SU-DHL-6 (cell line): Measurements from ENCODE around the gene NCKIPSD.

Experiments
- H2AFZ ChIP-seq: fragments of 200-600 bp; sonication (generic); 2 replicates; pipeline ENCODE4 v1.6.1; 2014; ENCODE audit warnings: low read depth, mild to moderate bottlenecking, moderate library complexity, mixed read lengths, antibody characterized with exemption, low read length; ENCODE audit not compliant: severe bottlenecking
- H3F3A ChIP-seq: fragments of 200-600 bp; shearing (Covaris generic); 2 replicates; pipeline ENCODE4 v1.6.0; 2016; ENCODE audit warnings: antibody characterized with exemption, mild to moderate bottlenecking; ENCODE audit not compliant: insufficient read depth
- H3K27ac ChIP-seq: fragments of 200-600 bp; sonication (generic); 2 replicates; pipeline ENCODE4 v1.5.1; 2016; ENCODE audit warnings: low read depth, mild to moderate bottlenecking, low read length, moderate library complexity, mixed read lengths
- H3K27me3 ChIP-seq: fragments of 200-600 bp; sonication (generic), shearing (Covaris generic); 2 replicates; pipeline ENCODE4 v1.6.0; 2014; ENCODE audit warnings: mild to moderate bottlenecking, low read length
- H3K36me3 ChIP-seq: fragments of 200-600 bp; sonication (generic); 2 replicates; pipeline ENCODE4 v1.6.1; 2014; ENCODE audit warnings: mild to moderate bottlenecking, low read length, mixed read lengths
- H3K4me2 ChIP-seq: fragments of 300-600, 200-600 bp; shearing (Covaris generic), sonication (generic); 2 replicates; pipeline ENCODE4 v1.6.0; 2014; ENCODE audit warnings: low read length, low read depth, mild to moderate bottlenecking; ENCODE audit not compliant: poor library complexity, severe bottlenecking
- H3K4me3 ChIP-seq: fragments of 200-600 bp; sonication (generic); 2 replicates; pipeline ENCODE4 v1.5.1; 2014; ENCODE audit warnings: antibody characterized with exemption, low read length, mild to moderate bottlenecking, mixed read lengths; ENCODE audit not compliant: insufficient read depth, poor library complexity, severe bottlenecking
- H3K79me2 ChIP-seq: fragments of 200-600 bp; sonication (generic); 2 replicates; pipeline ENCODE4 v1.6.1; 2014; ENCODE audit warnings: mild to moderate bottlenecking, low read length, moderate library complexity; ENCODE audit not compliant: insufficient read depth
- H3K9ac ChIP-seq: fragments of 200-600 bp; sonication (generic); 2 replicates; pipeline ENCODE4 v1.7.0; 2014; ENCODE audit warnings: mild to moderate bottlenecking, low read length
- H3K9me2 ChIP-seq: fragments of 200-600 bp; sonication (generic); replicated peaks from 2 replicates; pipeline ENCODE4 v1.6.1; 2014; ENCODE audit warnings: low read length; ENCODE audit not compliant: insufficient read depth
- H3K9me3 ChIP-seq: fragments of 200-600 bp; sonication (generic); 2 replicates; pipeline ENCODE4 v1.6.1; 2014; ENCODE audit warnings: low read length, mixed read lengths; ENCODE audit not compliant: insufficient read depth
- H4K20me1 ChIP-seq: fragments of 200-600 bp; sonication (generic); 2 replicates; pipeline ENCODE4 v1.6.1; 2014; ENCODE audit warnings: low read depth, mild to moderate bottlenecking, antibody characterized with exemption, low read length, moderate library complexity, mixed read lengths
- CTCF ChIP-seq: fragments of 200-600 bp; sonication (generic); IDR thresholded peaks from one replicate; pipeline ENCODE4 v1.5.1; 2017; ENCODE audit warnings: antibody characterized with exemption, mild to moderate bottlenecking, low read length, moderate library complexity; ENCODE audit not compliant: insufficient read depth, poor library complexity, severe bottlenecking
- EZH2phosphoT487 ChIP-seq: fragments of 200-600 bp; sonication (generic), shearing (Covaris generic); conservative IDR thresholded peaks from 2 replicates; pipeline ENCODE4 v1.6.1; 2018; ENCODE audit warnings: mild to moderate bottlenecking, antibody characterized with exemption, low read length, moderate library complexity, mixed read lengths

The NCKIPSD gene

GRCh38 chr3:48637305-48637704 lies 48.4 kb downstream of the NCKIPSD start:
- Histone ChIP-seq H3K9ac (no peak overlapping the region), H3K79me2 (no peaks in the 10 kb centered on the region), H3K9me2 (no peaks in the 10 kb centered on the region), H3K4me3 (no peak overlapping the region), H3K27ac (no peak overlapping the region), H3K4me2 (no peak overlapping the region), H3F3A (no peaks in the 10 kb centered on the region), H4K20me1 (no peaks in the 10 kb centered on the region), H3K36me3 (no peaks in the 10 kb centered on the region), H2AFZ (no peak overlapping the region), H3K9me3 (no peaks in the 10 kb centered on the region), H3K27me3 (no peaks in the 10 kb centered on the region)
- TF ChIP-seq CTCF (no peak), EZH2phosphoT487 (no peak)

- TF ChIP-seq CTCF (no peak), EZH2phosphoT487 (no peak)
Observed at GRCh38 chr3:48636149-48636655, 49.5 kb downstream of the NCKIPSD start.

GRCh38 chr3:48635222-48636021 lies 50.3 kb downstream of the NCKIPSD start, which contains the start of gene SLC26A6:
SLC26A6 (minus strand) TSS chr3:48635461; CDS start chr3:48635393, 68 bp downstream.
- H3K79me2 ChIP-seq, result no peaks in the 10 kb centered on the region
- H3K9me2 ChIP-seq, result no peaks in the 10 kb centered on the region
- H3K27me3 ChIP-seq, result no peaks in the 10 kb centered on the region
- TF ChIP-seq CTCF (peak; percentile 58), EZH2phosphoT487 (no peak)
- peak within 1 kb of the TSS; percentile 54 for H3K27ac ChIP-seq
- H4K20me1 ChIP-seq, result no peaks in the 10 kb centered on the region
- H2AFZ ChIP-seq, result peak within 1 kb of the TSS; percentile 87
- peak within 1 kb of the TSS; percentile 71 for H3K4me3 ChIP-seq
- H3K36me3 ChIP-seq, result no peaks in the 10 kb centered on the region
- peak within 1 kb of the TSS; percentile 66 for H3K4me2 ChIP-seq
- H3F3A ChIP-seq, result no peaks in the 10 kb centered on the region
- no peaks in the 10 kb centered on the region for H3K9me3 ChIP-seq
- H3K9ac ChIP-seq, result peak within 1 kb of the TSS; percentile 88

More at GRCh38 chr3:48636149-48636655, 49.5 kb downstream of the NCKIPSD start:
- Histone ChIP-seq H4K20me1 (no peaks in the 10 kb centered on the region), H3K9me3 (no peaks in the 10 kb centered on the region), H3F3A (no peaks in the 10 kb centered on the region), H3K27me3 (no peaks in the 10 kb centered on the region), H3K9me2 (no peaks in the 10 kb centered on the region), H3K27ac (0 out of 2 replicates have a peak overlapping the region, but pooled peaks have one; percentile 13), H3K79me2 (no peaks in the 10 kb centered on the region), H3K9ac (peak overlapping the region; percentile 88), H3K4me2 (peak overlapping the region; percentile 66), H2AFZ (peak overlapping the region; percentile 87), H3K36me3 (no peaks in the 10 kb centered on the region), H3K4me3 (peak overlapping the region; percentile 71)
